ENCODE results near the gene CLCN7. TPM values are rescaled to one million over a fixed set of nuclear protein-coding genes. Genes with fewer than 3 reads are reported as not detected.
"Not testable (repeated sequence)": the region's sequence is repeated elsewhere in the genome, so short reads cannot be mapped to it uniquely, and the experiment has no call there.

CLCN7 gene
- total RNA-seq, 1 experiment from 2014 or later: 277 TPM

GRCh38 chr16:1442697-1443096, 32.1 kb downstream of the CLCN7 start:
- in situ Hi-C loops (cut with HindIII; ENCODE audit: low pct_unique_long_range_greater_than_20kb, low sequenced_read_pairs): no loop called here
- no peak for DNase-seq (ENCODE audit: low read depth, low spot score)

- DNase-seq (ENCODE audit: low read depth, low spot score): no peak
- in situ Hi-C loops (cut with HindIII; ENCODE audit: low pct_unique_long_range_greater_than_20kb, low sequenced_read_pairs): no loop called here
Observed at GRCh38 chr16:1441391-1441829, 33.4 kb downstream of the CLCN7 start.

- in situ Hi-C loops (cut with HindIII; ENCODE audit: low pct_unique_long_range_greater_than_20kb, low sequenced_read_pairs): not testable (repeated sequence)
Observed at GRCh38 chr16:1439699-1440074, 35.1 kb downstream of the CLCN7 start.

GRCh38 chr16:1439058-1439698, 35.6 kb downstream of the CLCN7 start:
- in situ Hi-C loops (cut with HindIII; ENCODE audit: low pct_unique_long_range_greater_than_20kb, low sequenced_read_pairs): no loop called here
- DNase-seq (ENCODE audit: low read depth, low spot score): no peak

More at GRCh38 chr16:1439699-1440074, 35.1 kb downstream of the CLCN7 start:
- not testable (repeated sequence) for DNase-seq (ENCODE audit: low read depth, low spot score)

- no peak for DNase-seq (ENCODE audit: low read depth, low spot score)
- in situ Hi-C loops (cut with HindIII; ENCODE audit: low pct_unique_long_range_greater_than_20kb, low sequenced_read_pairs): no loop called here
Observed at GRCh38 chr16:1438229-1439057, 36.4 kb downstream of the CLCN7 start.

GRCh38 chr16:1437606-1438005, 37.2 kb downstream of the CLCN7 start:
- in situ Hi-C loops (cut with HindIII; ENCODE audit: low pct_unique_long_range_greater_than_20kb, low sequenced_read_pairs): no loop called here
- no peak for DNase-seq (ENCODE audit: low read depth, low spot score)

- DNase-seq (ENCODE audit: low read depth, low spot score): no peak
Observed at GRCh38 chr16:1436731-1437355, 38.0 kb downstream of the CLCN7 start.

GRCh38 chr16:1435921-1436697, 38.7 kb downstream of the CLCN7 start:
- in situ Hi-C loops (cut with HindIII; ENCODE audit: low pct_unique_long_range_greater_than_20kb, low sequenced_read_pairs): no loop called here
- DNase-seq (ENCODE audit: low read depth, low spot score): no peak

More at GRCh38 chr16:1436731-1437355, 38.0 kb downstream of the CLCN7 start:
- in situ Hi-C loops (cut with HindIII; ENCODE audit: low pct_unique_long_range_greater_than_20kb, low sequenced_read_pairs): no loop called here

- in situ Hi-C loops (cut with HindIII; ENCODE audit: low pct_unique_long_range_greater_than_20kb, low sequenced_read_pairs): no loop called here
- no peak for DNase-seq (ENCODE audit: low read depth, low spot score)
Observed at GRCh38 chr16:1434644-1435592, 39.9 kb downstream of the CLCN7 start.

- in situ Hi-C loops (cut with HindIII; ENCODE audit: low pct_unique_long_range_greater_than_20kb, low sequenced_read_pairs): no loop called here
- DNase-seq (ENCODE audit: low read depth, low spot score): no peak
Observed at GRCh38 chr16:1433756-1434155, 41.1 kb downstream of the CLCN7 start.

GRCh38 chr16:1433263-1433560, 41.6 kb downstream of the CLCN7 start:
- in situ Hi-C loops (cut with HindIII; ENCODE audit: low pct_unique_long_range_greater_than_20kb, low sequenced_read_pairs): no loop called here
- no peak for DNase-seq (ENCODE audit: low read depth, low spot score)

GRCh38 chr16:1432388-1433262, 42.2 kb downstream of the CLCN7 start:
- no peak for DNase-seq (ENCODE audit: low read depth, low spot score)
- in situ Hi-C loops (cut with HindIII; ENCODE audit: low pct_unique_long_range_greater_than_20kb, low sequenced_read_pairs): no loop called here

GRCh38 chr16:1431497-1432270, 43.1 kb downstream of the CLCN7 start:
- in situ Hi-C loops (cut with HindIII; ENCODE audit: low pct_unique_long_range_greater_than_20kb, low sequenced_read_pairs): no loop called here
- DNase-seq (ENCODE audit: low read depth, low spot score): no peak

- in situ Hi-C loops (cut with HindIII; ENCODE audit: low pct_unique_long_range_greater_than_20kb, low sequenced_read_pairs): no loop called here
Observed at GRCh38 chr16:1430759-1431496, 43.9 kb downstream of the CLCN7 start, which contains the start of gene PERCC1. TSS of gene PERCC1 (plus strand) at chr16:1431078. CDS start at chr16:1432594, 1,516 bp downstream.

More at GRCh38 chr16:1430759-1431496, 43.9 kb downstream of the CLCN7 start, which contains the start of gene PERCC1:
- DNase-seq (ENCODE audit: low read depth, low spot score): no peak
